D341Med (cell line): ENCODE results near the gene EIF5AL1.
"Not testable (repeated sequence)": the region's sequence is repeated elsewhere in the genome, so short reads cannot be mapped to it uniquely, and the experiment has no call there.

Source experiments
- DNase-seq: peaks from one replicate; pipeline ENCODE4 v3.0.0; 2012; ENCODE audit warnings: low spot score

EIF5AL1 gene

GRCh38 chr10:79511891-79512583, at the start of gene EIF5AL1:
EIF5AL1 (plus strand) TSS chr10:79512533; CDS start chr10:79512650, 117 bp downstream.
- not testable (repeated sequence) for DNase-seq

GRCh38 chr10:79463578-79464496, 48.5 kb upstream of the EIF5AL1 start:
- no peak for DNase-seq

GRCh38 chr10:79465341-79465740, 47.0 kb upstream of the EIF5AL1 start:
- DNase-seq, result no peak

- no peak for DNase-seq
Observed at GRCh38 chr10:79468015-79468560, 44.2 kb upstream of the EIF5AL1 start.

GRCh38 chr10:79468841-79469585, 43.3 kb upstream of the EIF5AL1 start:
- no peak for DNase-seq

GRCh38 chr10:79470096-79470495, 42.2 kb upstream of the EIF5AL1 start:
- DNase-seq, result no peak

- DNase-seq, result no peak
Observed at GRCh38 chr10:79471776-79472175, 40.6 kb upstream of the EIF5AL1 start.

- no peak for DNase-seq
Observed at GRCh38 chr10:79472449-79472848, 39.9 kb upstream of the EIF5AL1 start.

- DNase-seq, result no peak
Observed at GRCh38 chr10:79472951-79473350, 39.4 kb upstream of the EIF5AL1 start.

GRCh38 chr10:79473496-79474095, 38.7 kb upstream of the EIF5AL1 start:
- DNase-seq, result no peak

GRCh38 chr10:79475119-79475653, 37.1 kb upstream of the EIF5AL1 start:
- no peak for DNase-seq

- no peak for DNase-seq
Observed at GRCh38 chr10:79475877-79476276, 36.5 kb upstream of the EIF5AL1 start.

- no peak for DNase-seq
Observed at GRCh38 chr10:79476645-79477044, 35.7 kb upstream of the EIF5AL1 start.

- no peak for DNase-seq
Observed at GRCh38 chr10:79477456-79477855, 34.9 kb upstream of the EIF5AL1 start.

GRCh38 chr10:79479283-79479909, 32.9 kb upstream of the EIF5AL1 start:
- DNase-seq, result no peak

- no peak for DNase-seq
Observed at GRCh38 chr10:79482304-79482703, 30.0 kb upstream of the EIF5AL1 start.

GRCh38 chr10:79482741-79483140, 29.6 kb upstream of the EIF5AL1 start:
- no peak for DNase-seq

GRCh38 chr10:79483299-79483698, 29.0 kb upstream of the EIF5AL1 start:
- no peak for DNase-seq

- DNase-seq, result no peak
Observed at GRCh38 chr10:79483948-79484347, 28.4 kb upstream of the EIF5AL1 start.

GRCh38 chr10:79484476-79484875, 27.9 kb upstream of the EIF5AL1 start:
- no peak for DNase-seq
